Neural cell (in vitro differentiated cells): ENCODE results near the gene VSIG10L2.

Experiments
- EP300 ChIP-seq: fragments of 450-650 bp; conservative IDR thresholded peaks from 2 replicates; pipeline ENCODE4 v1.6.1; 2014; ENCODE audit warnings: antibody characterized with exemption, mild to moderate bottlenecking, moderate library complexity; ENCODE audit not compliant: poor library complexity, severe bottlenecking
- MXI1 ChIP-seq: fragments of 450-650 bp; conservative IDR thresholded peaks from 2 replicates; pipeline ENCODE4 v1.6.1; 2014; ENCODE audit warnings: antibody characterized with exemption, mild to moderate bottlenecking; ENCODE audit not compliant: poor library complexity, severe bottlenecking
- TAF1 ChIP-seq: IDR thresholded peaks from 2 replicates; pipeline ENCODE4 v1.6.1; 2012; ENCODE audit warnings: low read depth
- TF ChIP-seq, protein P1 (sequence below): fragments of 450-650 bp; IDR thresholded peaks from 2 replicates; pipeline ENCODE4 v1.5.1; 2014; ENCODE audit warnings: antibody characterized with exemption, mild to moderate bottlenecking, moderate library complexity; ENCODE audit not compliant: poor library complexity, severe bottlenecking

DNA sequence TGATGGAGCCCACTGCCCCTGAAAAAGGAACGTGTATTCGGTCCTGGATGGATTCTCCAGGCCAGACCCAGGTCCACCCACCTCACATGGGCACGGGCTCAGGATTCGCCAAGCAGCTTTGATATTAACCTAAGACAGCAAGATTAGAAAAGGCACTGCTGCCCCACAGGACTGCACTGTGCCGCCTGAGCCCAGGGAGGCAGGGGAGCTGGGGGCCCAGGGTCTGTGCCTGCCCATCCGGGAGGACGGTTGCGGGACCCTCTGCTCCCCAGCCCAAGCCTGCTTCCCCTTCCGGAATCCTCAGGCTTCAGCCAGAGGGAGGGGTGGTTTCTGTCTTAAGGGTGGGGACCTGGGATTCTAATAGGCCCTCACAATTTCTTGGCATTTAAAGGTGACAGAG, 13.5 kb upstream of the VSIG10L2 start:
- TF ChIP-seq, protein P1, sequence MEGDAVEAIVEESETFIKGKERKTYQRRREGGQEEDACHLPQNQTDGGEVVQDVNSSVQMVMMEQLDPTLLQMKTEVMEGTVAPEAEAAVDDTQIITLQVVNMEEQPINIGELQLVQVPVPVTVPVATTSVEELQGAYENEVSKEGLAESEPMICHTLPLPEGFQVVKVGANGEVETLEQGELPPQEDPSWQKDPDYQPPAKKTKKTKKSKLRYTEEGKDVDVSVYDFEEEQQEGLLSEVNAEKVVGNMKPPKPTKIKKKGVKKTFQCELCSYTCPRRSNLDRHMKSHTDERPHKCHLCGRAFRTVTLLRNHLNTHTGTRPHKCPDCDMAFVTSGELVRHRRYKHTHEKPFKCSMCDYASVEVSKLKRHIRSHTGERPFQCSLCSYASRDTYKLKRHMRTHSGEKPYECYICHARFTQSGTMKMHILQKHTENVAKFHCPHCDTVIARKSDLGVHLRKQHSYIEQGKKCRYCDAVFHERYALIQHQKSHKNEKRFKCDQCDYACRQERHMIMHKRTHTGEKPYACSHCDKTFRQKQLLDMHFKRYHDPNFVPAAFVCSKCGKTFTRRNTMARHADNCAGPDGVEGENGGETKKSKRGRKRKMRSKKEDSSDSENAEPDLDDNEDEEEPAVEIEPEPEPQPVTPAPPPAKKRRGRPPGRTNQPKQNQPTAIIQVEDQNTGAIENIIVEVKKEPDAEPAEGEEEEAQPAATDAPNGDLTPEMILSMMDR, result no peak
- no peak for TF ChIP-seq MXI1
- no peak for TF ChIP-seq TAF1
- TF ChIP-seq EP300, result no peak
